Activated T-cell treated with anti-CD3 and anti-CD28 coated beads for 24 hours (primary cell): ENCODE measurements around the gene MAGI1.
"Not testable (repeated sequence)": the region's sequence is repeated elsewhere in the genome, so short reads cannot be mapped to it uniquely, and the experiment has no call there.

Experiments used
- DNase-seq: peaks from one replicate; pipeline ENCODE4 v3.0.0-alpha.2; 2020; ENCODE audit warnings: low read depth

Gene MAGI1

DNA sequence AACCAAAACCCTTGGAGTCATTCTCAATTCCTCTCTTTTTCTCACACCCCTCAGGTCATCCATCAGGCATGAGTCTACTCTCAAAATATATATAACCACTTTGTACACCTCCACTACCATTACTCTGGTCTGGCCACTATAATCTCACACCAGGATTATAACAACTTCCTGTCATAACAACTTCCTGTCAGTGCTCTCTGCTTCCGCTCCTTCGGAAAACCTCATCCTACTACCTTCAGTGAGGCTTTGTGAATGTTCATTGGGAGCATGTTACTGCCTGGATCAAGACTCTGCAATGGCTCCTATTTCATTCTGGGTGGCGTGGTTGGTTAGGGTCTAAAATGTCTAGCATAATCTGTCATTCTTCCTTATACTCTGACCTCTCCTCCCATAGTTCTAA, 447.4 kb downstream of the MAGI1 start:
- DNase-seq, result no peak

- DNase-seq, result no peak
Measured at GRCh38 chr3:65588884-65589283, 449.8 kb downstream of the MAGI1 start.

DNA sequence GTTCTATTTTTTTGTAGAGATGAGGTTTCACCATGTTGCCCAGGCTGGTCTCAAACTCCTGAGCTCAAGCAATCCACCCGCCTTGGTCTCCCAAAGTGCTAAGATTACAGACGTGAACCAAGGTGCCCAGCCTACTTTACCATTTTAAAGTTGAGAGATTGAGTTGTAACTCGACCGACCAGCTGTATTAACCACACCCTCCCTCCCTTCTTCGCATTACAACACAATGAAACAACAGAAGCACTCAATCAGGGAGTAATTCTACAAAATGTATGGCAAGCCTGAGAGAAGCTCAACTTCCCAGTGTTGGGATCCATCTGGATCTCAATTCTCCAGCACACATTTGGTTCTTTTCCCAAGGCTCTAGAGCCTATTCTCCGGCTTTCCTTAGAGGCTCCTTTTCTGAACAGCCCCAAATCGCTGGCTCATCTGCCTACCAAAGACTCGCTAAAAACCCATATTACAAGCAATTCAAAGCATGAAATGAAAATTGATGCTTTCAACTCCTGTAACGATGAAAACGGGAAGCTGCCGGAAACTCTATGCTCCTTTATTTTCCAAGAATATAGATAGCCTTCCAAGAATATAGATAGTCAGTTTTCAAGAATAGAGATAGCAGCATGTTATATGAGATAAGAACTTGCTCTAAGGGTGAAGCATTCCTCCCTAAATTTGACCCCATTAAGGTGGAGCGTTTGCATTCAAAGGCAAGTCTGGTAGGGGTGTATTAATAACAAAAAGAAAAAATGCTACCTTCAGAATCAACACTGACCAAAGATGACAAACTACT, 450.9 kb downstream of the MAGI1 start:
- DNase-seq, result no peak

DNA sequence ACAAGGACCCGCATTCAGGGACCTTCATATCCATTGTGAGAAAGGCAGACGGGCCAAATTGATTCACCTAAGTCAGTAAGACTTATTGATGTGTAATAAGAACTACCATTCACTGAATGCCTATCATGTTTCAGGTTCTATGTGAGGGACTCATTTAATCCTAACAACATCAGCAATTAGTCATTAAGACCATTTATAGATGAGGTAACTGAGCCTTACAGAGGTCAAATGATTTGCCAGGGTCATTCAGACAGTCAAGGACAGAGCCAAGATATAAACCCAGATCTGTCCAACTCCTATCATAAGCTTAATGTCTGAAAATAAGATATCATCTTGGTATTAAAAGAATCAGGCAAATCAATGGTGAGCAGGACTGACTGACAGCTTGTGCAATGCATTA, 453.8 kb downstream of the MAGI1 start:
- no peak for DNase-seq

DNA sequence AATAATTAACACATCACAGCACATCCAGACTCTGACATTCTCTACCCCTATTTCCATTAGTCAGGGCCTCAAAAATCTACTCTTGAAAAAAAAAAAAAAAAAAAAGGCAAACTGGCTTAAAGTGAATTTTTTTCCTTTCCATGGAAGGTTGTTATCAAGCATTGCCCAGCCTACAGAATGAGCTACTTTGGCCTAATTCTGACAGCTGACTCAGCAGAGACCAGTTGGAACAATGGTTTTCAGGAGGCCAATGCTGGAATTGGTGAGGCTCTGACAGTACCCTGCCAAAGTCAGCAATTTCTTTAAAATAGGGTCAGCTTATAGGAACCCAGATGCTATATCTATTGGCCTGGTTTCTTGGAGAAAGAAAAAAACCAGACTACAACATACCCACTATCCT, 454.7 kb downstream of the MAGI1 start:
- no peak for DNase-seq

DNA sequence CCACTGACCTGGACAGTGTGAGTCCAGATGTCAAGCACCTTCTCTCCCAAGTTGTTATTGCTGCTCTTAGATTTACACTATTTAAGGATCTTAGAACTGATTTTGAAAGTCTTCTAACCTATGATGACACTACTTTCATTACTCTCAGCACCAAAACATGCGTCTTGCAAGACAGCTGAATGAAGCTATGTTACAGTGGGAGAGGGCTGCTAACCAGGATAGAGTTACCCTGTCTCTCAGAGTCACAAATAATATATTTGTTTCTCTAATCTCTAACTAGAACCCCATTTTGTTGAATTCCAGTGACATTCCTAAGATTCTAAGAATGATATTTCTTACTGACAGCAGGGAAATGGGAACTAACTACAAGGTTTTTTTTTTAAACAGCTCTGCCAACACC, 455.5 kb downstream of the MAGI1 start:
- no peak for DNase-seq

- DNase-seq, result no peak
Measured at GRCh38 chr3:65582012-65582717, 456.6 kb downstream of the MAGI1 start.

DNA sequence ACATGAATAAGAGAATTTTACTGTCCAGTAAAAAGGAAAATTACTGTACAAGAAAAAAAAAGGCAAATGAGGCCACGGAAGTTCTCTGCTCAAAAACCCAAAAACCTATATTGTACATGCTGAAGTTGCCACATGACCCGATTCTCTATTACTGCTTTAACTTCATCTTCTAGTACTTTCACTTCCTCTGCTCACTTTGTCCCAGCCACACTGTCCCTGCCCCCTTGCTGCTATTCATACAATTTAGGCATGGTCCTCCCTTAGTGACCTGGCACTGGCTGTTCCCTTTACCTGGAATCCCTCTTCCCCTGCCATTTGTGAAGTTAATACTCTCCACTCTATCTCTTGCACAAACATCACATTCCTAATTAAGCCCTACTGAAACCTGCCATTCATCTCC, 457.4 kb downstream of the MAGI1 start:
- DNase-seq, result no peak

GRCh38 chr3:65578861-65579260, 459.9 kb downstream of the MAGI1 start:
- no peak for DNase-seq

GRCh38 chr3:65577843-65578430, 460.8 kb downstream of the MAGI1 start:
- no peak for DNase-seq

DNA sequence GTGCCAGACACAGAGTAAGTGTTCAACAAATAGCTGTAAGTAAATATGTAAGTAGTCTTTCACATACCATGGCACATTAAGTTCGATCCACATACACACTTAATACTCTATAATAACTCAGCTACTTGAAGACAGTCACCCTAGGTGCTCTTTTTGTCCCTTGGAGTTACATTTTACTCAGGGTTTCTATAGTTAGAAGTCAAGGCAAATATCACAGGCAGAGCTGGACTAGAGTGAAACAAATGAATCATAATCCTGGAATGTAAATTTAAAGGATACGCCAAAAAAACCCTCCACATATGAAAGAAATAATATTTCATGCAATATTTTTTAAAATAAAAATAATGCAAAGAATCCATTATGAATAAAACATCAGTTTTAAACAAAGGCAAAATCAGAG, 461.8 kb downstream of the MAGI1 start:
- DNase-seq, result no peak

DNA sequence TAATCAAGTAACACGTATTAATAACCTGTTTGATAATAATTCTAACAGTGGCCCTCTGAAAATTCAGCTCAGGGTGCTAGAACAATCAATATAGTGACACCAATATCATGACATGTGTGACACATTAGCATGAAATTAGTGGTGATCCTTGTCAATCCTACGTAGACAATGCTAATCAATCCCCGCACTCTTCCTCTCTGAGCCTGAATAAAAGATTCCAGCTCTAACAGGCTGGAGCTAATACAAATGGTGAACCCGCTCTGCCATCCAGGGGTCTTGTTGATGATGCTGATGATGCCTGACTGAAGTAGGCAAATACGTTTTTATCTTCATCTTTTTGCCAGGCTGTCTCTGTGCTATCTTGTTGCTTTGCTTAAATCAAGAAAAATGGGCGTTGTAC, 462.5 kb downstream of the MAGI1 start:
- DNase-seq, result no peak

DNA sequence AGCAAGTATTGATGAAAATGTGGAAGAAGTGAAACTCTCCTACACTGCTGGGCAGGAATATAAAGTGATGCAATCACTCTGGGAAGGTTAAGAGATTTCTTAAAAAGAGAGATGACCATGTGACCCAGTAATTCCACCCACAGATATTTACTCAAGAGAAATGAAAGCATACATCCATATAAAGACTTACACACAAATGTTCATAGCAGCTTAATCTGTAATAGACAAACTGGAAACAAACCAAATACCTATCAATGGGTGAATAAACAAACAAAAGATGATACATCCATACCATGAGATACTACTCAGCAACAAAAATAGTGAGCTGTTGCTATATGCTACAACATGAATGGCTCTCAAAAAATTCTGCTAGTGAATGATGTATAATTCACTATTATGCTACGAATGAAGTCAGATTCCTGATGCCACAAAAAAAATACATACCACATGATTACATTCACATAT, 463.3 kb downstream of the MAGI1 start:
- DNase-seq, result no peak

DNA sequence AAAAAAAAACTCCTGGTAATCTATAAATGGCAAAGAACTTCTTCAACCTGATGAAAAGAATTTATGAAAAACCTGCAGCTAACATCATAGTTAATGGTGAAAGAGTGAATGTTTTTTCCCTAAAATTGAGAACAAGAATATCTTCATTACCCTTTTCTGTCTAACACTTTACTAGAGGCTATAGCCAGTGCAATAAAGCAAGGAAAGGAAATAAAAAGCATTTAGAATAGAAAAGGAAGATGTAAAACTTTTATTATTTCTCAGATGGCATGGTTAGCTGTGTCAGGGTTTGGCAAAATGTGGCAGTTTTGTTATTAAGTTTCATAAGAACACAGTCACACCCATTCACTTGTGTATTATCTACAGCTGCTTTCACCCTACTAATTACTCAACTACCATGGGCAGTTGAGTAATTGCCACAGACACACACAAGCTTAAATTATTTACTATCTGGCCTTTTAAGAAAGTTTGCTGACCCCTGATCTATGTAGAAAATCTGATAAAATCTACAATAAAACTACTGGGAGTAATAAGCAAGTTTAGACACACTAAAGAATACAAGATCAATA, 465.1 kb downstream of the MAGI1 start:
- no peak for DNase-seq

DNA sequence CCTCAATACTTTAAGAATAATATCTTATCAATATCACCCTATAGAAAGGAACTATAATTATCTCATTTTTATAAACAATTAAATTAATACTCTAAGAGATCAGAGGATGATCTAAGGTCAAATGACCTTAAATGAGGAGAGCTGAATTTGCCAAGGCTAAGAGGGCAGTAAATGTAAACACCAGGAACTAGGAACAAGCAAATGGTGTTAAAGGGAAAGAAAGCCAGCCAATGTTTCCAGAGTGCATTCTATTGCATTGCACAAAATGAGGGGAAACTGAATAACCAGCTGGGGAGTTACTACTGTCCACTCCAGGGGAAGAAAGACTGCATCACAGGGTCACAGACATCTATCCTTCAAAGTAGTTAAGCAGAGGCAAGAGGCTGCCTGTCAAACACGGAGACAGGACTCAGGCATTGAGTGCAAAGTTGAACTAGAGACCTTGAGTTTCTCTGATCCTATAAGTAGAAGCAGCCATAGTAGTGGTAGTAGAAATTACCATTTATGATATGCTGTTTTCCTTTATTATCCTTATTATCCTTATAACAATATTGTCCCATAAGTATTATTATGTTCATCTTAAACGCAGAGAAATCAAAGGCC, 466.4 kb downstream of the MAGI1 start:
- DNase-seq, result no peak

DNA sequence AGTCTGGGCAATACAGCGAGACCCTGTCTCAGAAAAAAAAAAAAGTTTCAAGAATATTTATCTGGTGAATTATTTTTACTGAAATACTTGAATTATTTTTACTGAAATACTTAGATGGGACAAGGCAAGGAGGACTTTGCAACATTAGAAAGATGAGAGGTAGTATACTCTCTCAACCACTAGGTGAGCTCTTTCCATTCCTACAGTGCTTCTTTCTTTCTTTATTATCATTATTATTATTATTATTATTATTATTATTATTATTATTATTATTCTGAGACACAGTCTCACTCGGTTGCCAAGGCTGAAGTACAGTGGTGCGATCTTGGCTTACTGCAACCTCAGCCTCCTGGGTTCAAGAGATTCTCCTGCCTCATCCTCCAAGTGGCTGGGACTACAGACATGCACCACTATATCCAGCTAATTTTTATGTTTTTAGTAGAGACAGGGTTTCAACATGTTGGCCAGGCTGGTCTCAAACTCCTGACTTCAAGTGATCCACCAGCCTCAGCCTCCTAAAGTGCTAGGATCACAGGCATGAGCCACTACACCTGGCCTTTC, 468.8 kb downstream of the MAGI1 start:
- no peak for DNase-seq

- DNase-seq, result no peak
Measured at GRCh38 chr3:65569129-65569528, 469.6 kb downstream of the MAGI1 start.

DNA sequence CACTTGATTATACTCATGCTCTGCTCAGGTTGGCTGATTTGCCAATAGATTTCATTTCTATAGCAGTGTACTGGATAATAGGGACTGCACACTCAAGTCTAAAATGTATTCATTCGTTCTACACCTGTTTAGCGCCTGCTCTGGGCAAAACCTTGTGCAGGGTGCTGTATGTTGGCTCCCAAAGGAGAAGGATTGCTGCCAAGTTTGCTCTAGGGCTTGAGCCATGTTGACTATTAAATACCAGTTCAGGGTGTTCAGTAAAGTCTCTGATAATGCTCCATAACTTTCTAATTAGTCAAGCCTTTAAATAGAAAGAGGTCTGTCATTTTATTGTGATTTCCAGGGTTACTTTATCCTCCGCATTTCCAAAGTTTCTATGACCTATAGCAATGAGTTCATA, 470.2 kb downstream of the MAGI1 start:
- no peak for DNase-seq

GRCh38 chr3:65565744-65566143, 473.0 kb downstream of the MAGI1 start:
- DNase-seq, result not testable (repeated sequence)

DNA sequence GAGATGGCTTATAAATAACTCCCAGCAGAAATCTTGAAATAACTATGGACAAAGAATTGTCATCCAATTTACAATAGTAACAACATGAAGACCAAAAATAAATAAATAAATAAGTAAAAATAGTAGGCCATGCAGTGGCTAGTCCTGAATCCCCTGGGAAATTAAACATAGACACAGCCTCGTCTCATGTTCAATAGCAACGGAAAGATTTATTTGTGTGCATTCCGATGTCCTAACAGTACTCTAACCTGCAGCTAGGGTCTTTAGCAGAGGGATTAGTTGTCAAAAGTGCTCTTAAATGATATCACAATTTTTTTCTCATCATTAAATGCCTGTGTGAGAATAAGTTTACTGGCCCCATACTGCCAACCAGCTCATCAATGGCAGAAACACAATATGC, 474.2 kb downstream of the MAGI1 start:
- DNase-seq, result no peak

- no peak for DNase-seq
Measured at GRCh38 chr3:65563861-65564260, 474.9 kb downstream of the MAGI1 start.

GRCh38 chr3:65562447-65562846, 476.3 kb downstream of the MAGI1 start:
- DNase-seq, result no peak
